Endodermal cell (in vitro differentiated cells): ENCODE measurements around the gene RBFA. TPM values are rescaled to one million over a fixed set of nuclear protein-coding genes. Genes with fewer than 3 reads are reported as not detected.

Experiments used
- DNase-seq: peaks from one replicate; pipeline ENCODE4 v3.0.0-alpha.2; 2017
- H3K27ac ChIP-seq: 2 replicates; pipeline ENCODE4 v1.5.1; 2013; ENCODE audit warnings: mild to moderate bottlenecking, low read depth, low read length, moderate library complexity
- H3K27me3 ChIP-seq: 2 replicates; pipeline ENCODE4 v1.6.1; 2013; ENCODE audit warnings: mild to moderate bottlenecking, low read length, moderate library complexity; ENCODE audit not compliant: insufficient read depth, control insufficient read depth, poor library complexity, severe bottlenecking
- H3K36me3 ChIP-seq: 2 replicates; pipeline ENCODE4 v1.7.0; 2013; ENCODE audit warnings: mild to moderate bottlenecking, low read length, moderate library complexity; ENCODE audit not compliant: control insufficient read depth, insufficient read depth
- H3K4me1 ChIP-seq: one replicate; pipeline ENCODE4 v1.7.0; 2013; ENCODE audit warnings: low read length; ENCODE audit not compliant: control insufficient read depth, insufficient read depth
- H3K4me3 ChIP-seq: 2 replicates; pipeline ENCODE4 v1.5.1; 2013; ENCODE audit warnings: mild to moderate bottlenecking, low read length, moderate library complexity
- H3K9ac ChIP-seq: 2 replicates; pipeline ENCODE4 v1.6.1; 2013; ENCODE audit warnings: mild to moderate bottlenecking, low read length, moderate library complexity; ENCODE audit not compliant: poor library complexity, severe bottlenecking; ENCODE audit errors: extremely low read depth
- H3K9me3 ChIP-seq: 2 replicates; pipeline ENCODE4 v1.6.1; 2013; ENCODE audit warnings: mild to moderate bottlenecking, low read length, moderate library complexity; ENCODE audit not compliant: control insufficient read depth
- H3K27ac Mint-ChIP-seq: 2 replicates; pipeline ENCODE4 v1.8.0; 2020; ENCODE audit warnings: mixed read lengths
- H3K27me3 Mint-ChIP-seq: 2 replicates; pipeline ENCODE4 v1.8.0; 2021; ENCODE audit warnings: mild to moderate bottlenecking, mixed read lengths; ENCODE audit not compliant: insufficient read depth
- H3K36me3 Mint-ChIP-seq: 2 replicates; pipeline ENCODE4 v1.8.0; 2020; ENCODE audit warnings: low read depth, mixed read lengths
- H3K4me1 Mint-ChIP-seq: 2 replicates; pipeline ENCODE4 v1.8.0; 2020; ENCODE audit warnings: mixed read lengths
- H3K4me3 Mint-ChIP-seq: 2 replicates; pipeline ENCODE4 v1.8.0; 2020; ENCODE audit warnings: mild to moderate bottlenecking, moderate library complexity, mixed read lengths
- H3K9me3 Mint-ChIP-seq: 2 replicates; pipeline ENCODE4 v1.8.0; 2020; ENCODE audit warnings: mild to moderate bottlenecking, mixed read lengths
- WGBS, 2 experiments: methylation state at CpG; one replicate each; pipeline versions ENCODE4 v1.1.5 to v1.1.7; 2013; ENCODE audit warnings: missing lambda C conversion rate in 2 of 2, mixed read lengths in 1 of 2; ENCODE audit not compliant: insufficient coverage in 1 of 2, insufficient read length in 1 of 2; 5-methylcytosine and 5-hydroxymethylcytosine counted together
- total RNA-seq, 2 donors: library from RNA; stranded (reverse); fragmentation: NEBNext Ultra II Directional in 1 of 2; extraction: Animal tissue kit (Norgen Biotek cat#: 25700) in 1 of 2; gene quantifications; 2 replicates in 1 of 2; 3 replicates in 1 of 2; pipeline ENCODE4 v1.2.1, GENCODE V29; 2021
- TF ChIP-seq, protein P1 (sequence below): fragments of 200-600 bp; sonication (generic); conservative IDR thresholded peaks from 2 replicates; pipeline ENCODE4 v1.5.0; 2021; ENCODE audit warnings: antibody characterized with exemption, mild to moderate bottlenecking

RBFA gene
- total RNA-seq, 2 donors from 2014 or later = 16.6 to 27.6 TPM

DNA sequence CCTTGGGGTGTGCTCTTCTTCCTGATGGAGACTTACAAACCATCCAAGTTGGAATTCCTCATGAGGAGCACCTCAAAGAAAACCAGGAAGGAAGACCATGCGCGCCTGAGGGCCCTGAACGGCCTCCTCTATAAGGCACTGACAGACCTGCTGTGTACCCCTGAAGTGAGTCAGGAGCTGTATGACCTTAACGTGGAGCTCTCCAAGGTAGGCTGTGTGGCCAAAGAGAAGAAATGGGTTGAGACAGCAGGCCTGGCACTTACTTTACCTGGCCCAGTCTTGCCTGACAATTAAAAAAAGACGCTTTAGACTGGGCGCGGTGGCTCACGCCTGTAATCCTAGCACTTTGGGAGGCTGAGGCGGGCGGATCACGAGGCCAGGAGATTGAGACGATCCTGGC, 3.1 kb downstream of the RBFA start:
- peaks cover 14% of the 10 kb centered on the region for H3K4me1 Mint-ChIP-seq
- H3K4me3 Mint-ChIP-seq = no peak overlapping the region
- no peaks in the 10 kb centered on the region for H3K9me3 Mint-ChIP-seq
- TF ChIP-seq, protein P1, sequence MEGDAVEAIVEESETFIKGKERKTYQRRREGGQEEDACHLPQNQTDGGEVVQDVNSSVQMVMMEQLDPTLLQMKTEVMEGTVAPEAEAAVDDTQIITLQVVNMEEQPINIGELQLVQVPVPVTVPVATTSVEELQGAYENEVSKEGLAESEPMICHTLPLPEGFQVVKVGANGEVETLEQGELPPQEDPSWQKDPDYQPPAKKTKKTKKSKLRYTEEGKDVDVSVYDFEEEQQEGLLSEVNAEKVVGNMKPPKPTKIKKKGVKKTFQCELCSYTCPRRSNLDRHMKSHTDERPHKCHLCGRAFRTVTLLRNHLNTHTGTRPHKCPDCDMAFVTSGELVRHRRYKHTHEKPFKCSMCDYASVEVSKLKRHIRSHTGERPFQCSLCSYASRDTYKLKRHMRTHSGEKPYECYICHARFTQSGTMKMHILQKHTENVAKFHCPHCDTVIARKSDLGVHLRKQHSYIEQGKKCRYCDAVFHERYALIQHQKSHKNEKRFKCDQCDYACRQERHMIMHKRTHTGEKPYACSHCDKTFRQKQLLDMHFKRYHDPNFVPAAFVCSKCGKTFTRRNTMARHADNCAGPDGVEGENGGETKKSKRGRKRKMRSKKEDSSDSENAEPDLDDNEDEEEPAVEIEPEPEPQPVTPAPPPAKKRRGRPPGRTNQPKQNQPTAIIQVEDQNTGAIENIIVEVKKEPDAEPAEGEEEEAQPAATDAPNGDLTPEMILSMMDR = no peak
- 91 to 96% methylated on average over 8 to 12 of the region's 12 CpGs for WGBS, 2 experiments
- Histone ChIP-seq H3K4me3 (no peak overlapping the region), H3K9me3 (no peaks in the 10 kb centered on the region), H3K4me1 (peaks cover 4% of the 10 kb centered on the region), H3K9ac (no peak overlapping the region), H3K27me3 (no peaks in the 10 kb centered on the region), H3K36me3 (peaks cover 25% of the 10 kb centered on the region), H3K27ac (no peak overlapping the region)
- H3K27me3 Mint-ChIP-seq = peaks cover 11% of the 10 kb centered on the region
- DNase-seq = no peak
- H3K36me3 Mint-ChIP-seq = peaks cover 35% of the 10 kb centered on the region
- H3K27ac Mint-ChIP-seq = no peak overlapping the region

DNA sequence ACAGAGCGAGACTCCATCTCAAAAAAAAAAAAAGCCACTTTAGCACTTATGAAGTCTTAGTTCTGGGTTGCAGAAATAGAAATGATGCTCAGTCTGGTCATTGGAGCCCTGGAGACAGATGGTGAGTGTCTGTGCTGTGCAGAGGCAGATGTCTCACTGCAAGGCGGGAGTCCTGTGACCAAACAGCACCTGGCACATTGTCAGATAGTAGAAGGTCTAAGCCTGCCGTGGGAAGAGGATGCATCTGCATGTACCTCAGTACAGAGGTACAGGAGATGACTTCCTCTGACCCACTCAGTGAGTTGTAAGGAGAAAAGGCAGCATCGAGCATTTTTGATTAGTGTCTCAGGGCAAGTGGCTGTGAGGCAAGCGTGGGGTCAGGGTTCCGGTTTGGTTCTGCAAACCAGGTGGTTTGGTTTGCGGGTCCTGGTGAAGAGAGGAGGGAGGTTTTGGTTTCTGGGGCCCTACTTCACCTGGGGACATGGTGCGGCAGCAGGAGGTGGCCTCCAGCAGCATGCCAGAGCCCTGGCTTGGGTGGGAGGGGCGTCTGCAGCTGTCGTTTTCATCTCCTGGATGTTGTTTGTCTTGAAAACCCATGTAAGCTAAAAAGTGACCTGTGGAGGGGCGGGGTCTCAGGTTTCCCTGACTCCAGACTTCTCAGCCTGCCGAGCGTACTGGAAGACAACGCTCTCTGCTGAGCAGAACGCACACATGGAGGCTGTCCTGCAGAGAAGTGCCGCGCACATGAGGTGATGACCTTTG, 3.8 kb downstream of the RBFA start:
- H3K27me3 Mint-ChIP-seq = peaks cover 4% of the 10 kb centered on the region
- TF ChIP-seq, protein P1 = no peak
- H3K4me3 ChIP-seq = no peak overlapping the region

DNA sequence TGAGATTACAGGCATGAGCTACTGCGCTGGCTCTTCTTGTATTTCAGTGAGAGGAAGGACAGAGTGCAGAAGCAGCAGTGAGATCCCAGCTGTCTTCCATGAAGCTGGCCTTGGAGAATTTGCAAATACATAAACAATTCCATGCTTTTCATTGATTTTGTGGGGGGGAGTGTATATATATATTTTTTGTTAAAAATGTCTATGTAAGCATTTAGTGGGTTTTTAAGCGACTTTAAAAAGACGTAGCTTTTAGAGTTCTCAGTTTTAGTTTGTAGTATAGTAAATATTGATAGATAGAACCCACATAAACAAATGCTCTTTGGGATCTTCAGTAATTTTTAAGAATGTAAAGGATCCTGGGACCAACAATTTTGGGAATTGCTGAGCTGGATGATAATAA, 6.3 kb downstream of the RBFA start:
- H3K27ac Mint-ChIP-seq = no peak overlapping the region
- H3K36me3 Mint-ChIP-seq = peaks cover 57% of the 10 kb centered on the region
- DNase-seq = no peak
- Histone ChIP-seq H3K9ac (no peak overlapping the region), H3K27me3 (no peaks in the 10 kb centered on the region), H3K4me3 (no peak overlapping the region), H3K27ac (no peak overlapping the region), H3K4me1 (peaks cover under 1% of the 10 kb centered on the region), H3K36me3 (peaks cover 44% of the 10 kb centered on the region), H3K9me3 (no peaks in the 10 kb centered on the region)
- H3K27me3 Mint-ChIP-seq = no peaks in the 10 kb centered on the region
- H3K9me3 Mint-ChIP-seq = no peaks in the 10 kb centered on the region
- peaks cover 6% of the 10 kb centered on the region for H3K4me1 Mint-ChIP-seq
- TF ChIP-seq, protein P1 = no peak
- no peak overlapping the region for H3K4me3 Mint-ChIP-seq
- 90% methylated on average over 3 of the region's 3 CpGs; no CpG with 5 or more reads in 1 of the 2 experiments for WGBS, 2 experiments

More for the DNA sequence above, 3.8 kb downstream of the RBFA start:
- 89 to 91% methylated on average over 17 of the region's 17 CpGs for WGBS, 2 experiments
- H3K36me3 ChIP-seq = peaks cover 30% of the 10 kb centered on the region
- no peaks in the 10 kb centered on the region for H3K27me3 ChIP-seq
- peaks cover 42% of the 10 kb centered on the region for H3K36me3 Mint-ChIP-seq
- peak overlapping the region; percentile 22 for H3K27ac Mint-ChIP-seq
- peaks cover 14% of the 10 kb centered on the region for H3K4me1 Mint-ChIP-seq
- no peak for DNase-seq
- H3K27ac ChIP-seq = no peak overlapping the region
- no peak overlapping the region for H3K4me3 Mint-ChIP-seq
- no peaks in the 10 kb centered on the region for H3K9me3 ChIP-seq
- H3K9me3 Mint-ChIP-seq = no peaks in the 10 kb centered on the region
- H3K4me1 ChIP-seq = peaks cover 4% of the 10 kb centered on the region
- no peak overlapping the region for H3K9ac ChIP-seq
